ENCODE measurements around the gene RALY. TPM values are rescaled to one million over a fixed set of nuclear protein-coding genes. Genes with fewer than 3 reads are reported as not detected.

The RALY gene
- total RNA-seq, 1 experiment from 2014 or later: 275 TPM

GRCh38 chr20:34070859-34071258, 77.1 kb downstream of the RALY start:
- no peaks in the 10 kb centered on the region for H3K27me3 Mint-ChIP-seq (ENCODE audit: unreplicated experiment)
- peaks cover 35% of the 10 kb centered on the region for H3K4me1 Mint-ChIP-seq (ENCODE audit: low read depth, unreplicated experiment)
- CTCF ChIA-PET: interaction anchor here (3.0 kb wide), 1 partner anchor 208 kb away, joined by 17 read pairs; no protein-coding TSS in a partner anchor
- H3K4me3 Mint-ChIP-seq (ENCODE audit: low read depth, unreplicated experiment): no peak overlapping the region
- no peak for DNase-seq
- no peak overlapping the region for H3K27ac Mint-ChIP-seq (ENCODE audit: unreplicated experiment)
- intact Hi-C loops (cut with micrococcal nuclease; ENCODE audit: unreplicated experiment): no loop called here
- H3K36me3 Mint-ChIP-seq (ENCODE audit: insufficient read depth, unreplicated experiment): peaks cover 31% of the 10 kb centered on the region
- BruUV-seq (replicated peaks): no TSS peak
- no peaks in the 10 kb centered on the region for H3K9me3 Mint-ChIP-seq (ENCODE audit: low read depth, unreplicated experiment)
- no peak for TF ChIP-seq CTCF (IDR thresholded peaks at IDR 0.05; ENCODE audit: unreplicated experiment)

GRCh38 chr20:34072076-34072475, 78.4 kb downstream of the RALY start:
- no peak for DNase-seq
- Mint-ChIP-seq H3K4me1 (ENCODE audit: low read depth, unreplicated experiment) (peaks cover 33% of the 10 kb centered on the region), H3K9me3 (ENCODE audit: low read depth, unreplicated experiment) (no peaks in the 10 kb centered on the region), H3K27ac (ENCODE audit: unreplicated experiment) (no peak overlapping the region), H3K36me3 (ENCODE audit: insufficient read depth, unreplicated experiment) (peaks cover 32% of the 10 kb centered on the region), H3K4me3 (ENCODE audit: low read depth, unreplicated experiment) (no peak overlapping the region), H3K27me3 (ENCODE audit: unreplicated experiment) (no peaks in the 10 kb centered on the region)
- BruUV-seq (replicated peaks): no TSS peak
- CTCF ChIA-PET: interaction anchor here (0.8 to 1.0 kb wide), 2 partner anchors 142 to 259 kb away, joined by 3 read pairs; no protein-coding TSS in a partner anchor
- intact Hi-C loops (cut with micrococcal nuclease; ENCODE audit: unreplicated experiment): no loop called here
- TF ChIP-seq CTCF (IDR thresholded peaks at IDR 0.05; ENCODE audit: unreplicated experiment): no peak

GRCh38 chr20:34072778-34073177, 79.1 kb downstream of the RALY start:
- intact Hi-C loops (cut with micrococcal nuclease; ENCODE audit: unreplicated experiment): no loop called here
- Mint-ChIP-seq H3K9me3 (ENCODE audit: low read depth, unreplicated experiment) (no peaks in the 10 kb centered on the region), H3K36me3 (ENCODE audit: insufficient read depth, unreplicated experiment) (peaks cover 35% of the 10 kb centered on the region), H3K4me3 (ENCODE audit: low read depth, unreplicated experiment) (no peak overlapping the region), H3K27ac (ENCODE audit: unreplicated experiment) (no peak overlapping the region), H3K27me3 (ENCODE audit: unreplicated experiment) (no peaks in the 10 kb centered on the region), H3K4me1 (ENCODE audit: low read depth, unreplicated experiment) (peaks cover 26% of the 10 kb centered on the region)
- no peak for TF ChIP-seq CTCF (IDR thresholded peaks at IDR 0.05; ENCODE audit: unreplicated experiment)
- CTCF ChIA-PET: interaction anchor here (1.0 kb wide), 1 partner anchor 260 kb away, joined by 3 read pairs; no protein-coding TSS in a partner anchor
- no peak for DNase-seq
- BruUV-seq (replicated peaks): no TSS peak

GRCh38 chr20:34074101-34074760, 80.5 kb downstream of the RALY start:
- intact Hi-C loops (cut with micrococcal nuclease; ENCODE audit: unreplicated experiment): no loop called here

More at GRCh38 chr20:34074101-34074760, 80.5 kb downstream of the RALY start:
- no peaks in the 10 kb centered on the region for H3K27me3 Mint-ChIP-seq (ENCODE audit: unreplicated experiment)
- TF ChIP-seq CTCF (IDR thresholded peaks at IDR 0.05; ENCODE audit: unreplicated experiment): no peak
- no TSS peak for BruUV-seq (replicated peaks)
- no peak for DNase-seq
- H3K27ac Mint-ChIP-seq (ENCODE audit: unreplicated experiment): no peak overlapping the region
- H3K4me1 Mint-ChIP-seq (ENCODE audit: low read depth, unreplicated experiment): peaks cover 11% of the 10 kb centered on the region
- peaks cover 37% of the 10 kb centered on the region for H3K36me3 Mint-ChIP-seq (ENCODE audit: insufficient read depth, unreplicated experiment)
- no peak overlapping the region for H3K4me3 Mint-ChIP-seq (ENCODE audit: low read depth, unreplicated experiment)
- CTCF ChIA-PET: interaction anchor here (0.6 to 0.9 kb wide), 2 partner anchors 59 to 411 kb away, joined by 3 to 4 read pairs; no protein-coding TSS in a partner anchor
- no peaks in the 10 kb centered on the region for H3K9me3 Mint-ChIP-seq (ENCODE audit: low read depth, unreplicated experiment)

All from Calu3 (cell line).